ENCODE results near the gene RAP2C. TPM values are rescaled to one million over a fixed set of nuclear protein-coding genes. Genes with fewer than 3 reads are reported as not detected.
"Not testable (repeated sequence)": the region's sequence is repeated elsewhere in the genome, so short reads cannot be mapped to it uniquely, and the experiment has no call there.

The RAP2C gene
- total RNA-seq, 1 donor from 2014 or later, result 22.9 TPM

GRCh38 chrX:132199941-132200340, 19.3 kb downstream of the RAP2C start:
- no peak for DNase-seq (ENCODE audit: low read depth)

GRCh38 chrX:132193872-132194574, 25.2 kb downstream of the RAP2C start:
- DNase-seq (ENCODE audit: low read depth), result no peak

GRCh38 chrX:132191938-132192337, 27.3 kb downstream of the RAP2C start:
- DNase-seq (ENCODE audit: low read depth), result no peak

- no peak for DNase-seq (ENCODE audit: low read depth)
These were observed 31.1 kb downstream of the RAP2C start for GRCh38 chrX:132188175-132188574.

GRCh38 chrX:132187451-132187850, 31.8 kb downstream of the RAP2C start:
- DNase-seq (ENCODE audit: low read depth), result no peak

GRCh38 chrX:132184871-132185270, 34.4 kb downstream of the RAP2C start:
- DNase-seq (ENCODE audit: low read depth), result no peak

GRCh38 chrX:132181364-132181763, 37.9 kb downstream of the RAP2C start:
- DNase-seq (ENCODE audit: low read depth), result peak; percentile 2

- DNase-seq (ENCODE audit: low read depth), result no peak
These were observed 38.3 kb downstream of the RAP2C start for GRCh38 chrX:132180929-132181328.

- no peak for DNase-seq (ENCODE audit: low read depth)
These were observed 45.6 kb downstream of the RAP2C start for GRCh38 chrX:132173647-132174046.

GRCh38 chrX:132171881-132172280, 47.4 kb downstream of the RAP2C start:
- no peak for DNase-seq (ENCODE audit: low read depth)

- DNase-seq (ENCODE audit: low read depth), result peak; percentile 2
These were observed 47.8 kb downstream of the RAP2C start for GRCh38 chrX:132171478-132171877.

- DNase-seq (ENCODE audit: low read depth), result no peak
These were observed 49.7 kb downstream of the RAP2C start for GRCh38 chrX:132169554-132169953.

- DNase-seq (ENCODE audit: low read depth), result peak; percentile 6
These were observed 53.6 kb downstream of the RAP2C start for GRCh38 chrX:132165651-132166050.

- no peak for DNase-seq (ENCODE audit: low read depth)
These were observed 54.2 kb downstream of the RAP2C start for GRCh38 chrX:132165005-132165404.

- DNase-seq (ENCODE audit: low read depth), result not testable (repeated sequence)
These were observed 56.2 kb downstream of the RAP2C start for GRCh38 chrX:132163094-132163493.

GRCh38 chrX:132153166-132153565, 66.1 kb downstream of the RAP2C start:
- no peak for DNase-seq (ENCODE audit: low read depth)

Other genes starting within 250 kb of the RAP2C start
- gene STK26, start 196.1 kb downstream of the RAP2C start, total RNA-seq, result 20.8 and 75.0 TPM in 2 replicates
- gene FRMD7, start 91.4 kb downstream of the RAP2C start, total RNA-seq, result not detected in 2 replicates